HepG2 (cell line): ENCODE data around the gene ALG1L2. TPM values are rescaled to one million over a fixed set of nuclear protein-coding genes. Genes with fewer than 3 reads are reported as not detected.
A peak's percentile ranks its signal among the peaks of the same experiment; 100 is the strongest.

Experiments used
- CREBL2 ChIP-seq: sonication (generic); formaldehyde crosslinking; IDR thresholded peaks from 2 replicates; pipeline ENCODE4 v1.8.1; 2023; ENCODE audit warnings: missing genetic modification reagents, mild to moderate bottlenecking, borderline replicate concordance
- ETS1 ChIP-seq: sonication (generic); formaldehyde crosslinking; IDR thresholded peaks from 2 replicates; pipeline ENCODE4 v1.4.0; 2020; ENCODE audit warnings: missing genetic modification reagents
- FOXK2 ChIP-seq: fragments of 450-650 bp; IDR thresholded peaks from 2 replicates; pipeline ENCODE4 v1.6.1; 2016
- HIC2 ChIP-seq: sonication (generic); formaldehyde crosslinking; IDR thresholded peaks from 2 replicates; pipeline ENCODE4 v1.9.0; 2022; ENCODE audit warnings: low read depth, missing genetic modification reagents
- HOXA9 ChIP-seq: sonication (generic); formaldehyde crosslinking; IDR thresholded peaks from 2 replicates; pipeline ENCODE4 v1.8.1; 2022; ENCODE audit warnings: missing genetic modification reagents, mild to moderate bottlenecking, moderate library complexity, borderline replicate concordance
- KLF11 ChIP-seq: IDR thresholded peaks from 2 replicates; pipeline ENCODE4 v1.6.1; 2016; ENCODE audit warnings: missing compliant biosample characterization
- SMYD3 ChIP-seq: sonication (generic); formaldehyde crosslinking; IDR thresholded peaks from 2 replicates; pipeline ENCODE4 v1.8.1; 2023; ENCODE audit warnings: mild to moderate bottlenecking, missing genetic modification reagents
- STAT5B ChIP-seq: sonication (generic); formaldehyde crosslinking; IDR thresholded peaks from 2 replicates; pipeline ENCODE4 v1.4.0; 2020; ENCODE audit warnings: missing genetic modification reagents
- TEF ChIP-seq: sonication (generic); formaldehyde crosslinking; IDR thresholded peaks from 2 replicates; pipeline ENCODE4 v1.5.0; 2020; ENCODE audit warnings: missing genetic modification reagents
- ZMAT5 ChIP-seq: sonication (generic); formaldehyde crosslinking; IDR thresholded peaks from 2 replicates; pipeline ENCODE4 v1.5.0; 2020; ENCODE audit warnings: mild to moderate bottlenecking, low read depth, missing genetic modification reagents, borderline replicate concordance
- ZNF121 ChIP-seq: sonication (generic); formaldehyde crosslinking; IDR thresholded peaks from 2 replicates; pipeline ENCODE4 v1.5.0; 2020; ENCODE audit warnings: mild to moderate bottlenecking, missing genetic modification reagents
- ZNF180 ChIP-seq: sonication (generic); formaldehyde crosslinking; IDR thresholded peaks from 2 replicates; pipeline ENCODE4 v1.4.0; 2020; ENCODE audit warnings: low read depth, missing genetic modification reagents, borderline replicate concordance
- ZNF274 ChIP-seq: sonication (generic); formaldehyde crosslinking; IDR thresholded peaks from 2 replicates; pipeline ENCODE4 v1.5.1; 2020; ENCODE audit warnings: mild to moderate bottlenecking, missing genetic modification reagents
- ZNF318 ChIP-seq: sonication (generic); formaldehyde crosslinking; IDR thresholded peaks from 2 replicates; pipeline ENCODE4 v1.4.0; 2020; ENCODE audit warnings: mild to moderate bottlenecking, missing genetic modification reagents
- ZNF446 ChIP-seq: sonication (generic); formaldehyde crosslinking; IDR thresholded peaks from 2 replicates; pipeline ENCODE4 v1.5.0; 2020; ENCODE audit warnings: mild to moderate bottlenecking, missing genetic modification reagents
- ZNF501 ChIP-seq: sonication (generic); formaldehyde crosslinking; IDR thresholded peaks from 2 replicates; pipeline ENCODE4 v1.5.1; 2020; ENCODE audit warnings: mild to moderate bottlenecking, moderate library complexity, missing genetic modification reagents
- polyA plus RNA-seq, 8 experiments: library from polyadenylated mRNA; depleted of rRNA in 3 of 8; stranded (reverse) in 7 of 8; unstranded in 1 of 8; fragments of >200 nt; fragmentation: Illumina TruSeq in 4 of 8; extraction: Trizol in 4 of 8; gene quantifications; 2 replicates each; pipeline versions ENCODE4 v1.2.1 to v1.2.3, GENCODE V29; 2011 to 2016; ENCODE audit warnings: low read depth in 4 of 8, missing spikeins in 1 of 8, mixed read lengths in 1 of 8; ENCODE audit not compliant: insufficient read depth in 1 of 8
- total RNA-seq, 5 experiments: library from RNA; depleted of rRNA; stranded (reverse); fragments of >200 nt; fragmentation: Illumina TruSeq; extraction: Trizol; gene quantifications; 2 replicates each; pipeline ENCODE4 v1.2.3, GENCODE V29; 2016; ENCODE audit warnings: low read depth in 1 of 5

ALG1L2 gene
- total and polyA plus RNA-seq, 2 of the 13 experiments (the other 11 are each of a cell fraction or from before 2014, with no cell fraction given) = 0.13 to 0.55 TPM

- no peak for TF ChIP-seq ZNF318 (CRISPR knock-in tag)
- TF ChIP-seq ZMAT5 = no peak
- no peak; the same call in 1 of the 2 replicates for TF ChIP-seq ZNF274
- TF ChIP-seq TEF (CRISPR knock-in tag) = no peak
- no peak for TF ChIP-seq ETS1
- no peak for TF ChIP-seq SMYD3 (CRISPR knock-in tag)
- no peak for TF ChIP-seq CREBL2 (CRISPR knock-in tag)
- no peak for TF ChIP-seq ZNF446 (CRISPR knock-in tag)
- TF ChIP-seq STAT5B (CRISPR knock-in tag) = no peak
- no peak for TF ChIP-seq HOXA9 (CRISPR knock-in tag)
- no peak for TF ChIP-seq FOXK2
- TF ChIP-seq KLF11 (CRISPR knock-in tag) = no peak
- 0 out of 2 replicates have a peak, but pooled peaks have one; percentile 8 for TF ChIP-seq ZNF501 (CRISPR knock-in tag)
- no peak for TF ChIP-seq HIC2
- TF ChIP-seq ZNF121 = no peak
- no peak for TF ChIP-seq ZNF180 (CRISPR knock-in tag)
Measured at GRCh38 chr3:130111185-130111864, 29.7 kb downstream of the ALG1L2 start (continued).
